Kidney epithelial cell (primary cell): ENCODE results near the gene PBOV1. TPM values are rescaled to one million over a fixed set of nuclear protein-coding genes. Genes with fewer than 3 reads are reported as not detected.

ENCODE experiments used
- DNase-seq: peaks from one replicate; pipeline ENCODE4 v3.0.0-alpha.2; 2010; ENCODE audit warnings: low read depth
- H3K27me3 ChIP-seq: 2 replicates; pipeline ENCODE4 v1.6.0; 2011; ENCODE audit warnings: low read length; ENCODE audit not compliant: control insufficient read depth, insufficient read depth
- H3K36me3 ChIP-seq: 2 replicates; pipeline ENCODE4 v1.5.1; 2011; ENCODE audit warnings: low read length; ENCODE audit not compliant: control insufficient read depth, insufficient read depth
- H3K4me3 ChIP-seq: 2 replicates; pipeline ENCODE4 v1.5.1; 2011; ENCODE audit warnings: low read depth, mild to moderate bottlenecking, control low read depth, low read length
- total RNA-seq: library from RNA; depleted of rRNA; stranded (reverse); fragments of >200 nt; gene quantifications from 2 replicates; pipeline ENCODE4 v1.2.3, GENCODE V29; 2015
- TF ChIP-seq, protein P1 (sequence below): IDR thresholded peaks from 2 replicates; pipeline ENCODE4 v1.5.1; 2011; ENCODE audit warnings: mild to moderate bottlenecking, moderate library complexity, low read length, control low read depth, inconsistent platforms; ENCODE audit not compliant: insufficient read depth, poor library complexity, severe bottlenecking

PBOV1 gene
- total RNA-seq, 1 donor from 2014 or later: not detected

DNA sequence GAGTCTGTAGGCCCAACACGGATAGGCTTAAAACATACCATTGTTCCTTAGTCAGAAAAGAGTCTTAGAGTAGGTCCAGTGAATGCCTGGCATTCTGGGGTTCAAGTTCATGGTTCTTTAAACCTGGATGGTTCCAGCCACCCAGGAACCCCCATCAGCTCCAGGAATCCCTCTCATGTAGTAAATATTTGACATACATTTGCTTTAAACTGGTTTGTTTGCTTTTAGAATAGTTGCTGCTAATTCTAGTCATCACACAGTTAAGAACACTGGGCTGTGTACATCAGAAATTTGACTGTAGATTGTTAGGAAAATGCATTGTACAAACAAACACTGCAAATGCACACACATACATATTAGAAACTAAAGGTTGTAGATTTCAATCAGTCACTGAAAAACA, 30.6 kb upstream of the PBOV1 start:
- no peak for DNase-seq
- Histone ChIP-seq H3K4me3 (no peak overlapping the region), H3K27me3 (no peaks in the 10 kb centered on the region), H3K36me3 (peaks cover 1% of the 10 kb centered on the region)
- TF ChIP-seq, protein P1, sequence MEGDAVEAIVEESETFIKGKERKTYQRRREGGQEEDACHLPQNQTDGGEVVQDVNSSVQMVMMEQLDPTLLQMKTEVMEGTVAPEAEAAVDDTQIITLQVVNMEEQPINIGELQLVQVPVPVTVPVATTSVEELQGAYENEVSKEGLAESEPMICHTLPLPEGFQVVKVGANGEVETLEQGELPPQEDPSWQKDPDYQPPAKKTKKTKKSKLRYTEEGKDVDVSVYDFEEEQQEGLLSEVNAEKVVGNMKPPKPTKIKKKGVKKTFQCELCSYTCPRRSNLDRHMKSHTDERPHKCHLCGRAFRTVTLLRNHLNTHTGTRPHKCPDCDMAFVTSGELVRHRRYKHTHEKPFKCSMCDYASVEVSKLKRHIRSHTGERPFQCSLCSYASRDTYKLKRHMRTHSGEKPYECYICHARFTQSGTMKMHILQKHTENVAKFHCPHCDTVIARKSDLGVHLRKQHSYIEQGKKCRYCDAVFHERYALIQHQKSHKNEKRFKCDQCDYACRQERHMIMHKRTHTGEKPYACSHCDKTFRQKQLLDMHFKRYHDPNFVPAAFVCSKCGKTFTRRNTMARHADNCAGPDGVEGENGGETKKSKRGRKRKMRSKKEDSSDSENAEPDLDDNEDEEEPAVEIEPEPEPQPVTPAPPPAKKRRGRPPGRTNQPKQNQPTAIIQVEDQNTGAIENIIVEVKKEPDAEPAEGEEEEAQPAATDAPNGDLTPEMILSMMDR: no peak

DNA sequence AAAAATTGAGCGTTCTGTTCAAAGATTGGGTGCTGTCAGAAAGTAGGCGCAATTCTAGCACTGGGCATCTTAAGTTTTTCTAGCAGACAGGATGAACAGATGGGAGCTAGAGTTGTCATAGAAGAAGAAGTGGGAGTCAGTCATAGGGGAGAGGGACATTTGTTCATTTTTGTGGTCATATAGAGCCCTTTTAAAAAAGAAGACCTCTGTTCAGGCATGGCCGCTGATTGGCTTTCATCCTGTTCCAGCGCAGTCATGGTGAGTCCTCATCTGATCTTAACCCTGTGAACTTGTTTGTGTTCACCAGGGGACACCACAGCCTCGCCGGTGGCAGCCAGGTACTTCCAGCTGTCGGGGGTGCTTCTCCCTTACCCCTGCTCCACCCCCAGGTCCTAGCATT, 29.7 kb upstream of the PBOV1 start:
- Histone ChIP-seq H3K4me3 (no peak overlapping the region), H3K27me3 (no peaks in the 10 kb centered on the region), H3K36me3 (no peaks in the 10 kb centered on the region)
- DNase-seq: no peak
- TF ChIP-seq, protein P1: no peak

DNA sequence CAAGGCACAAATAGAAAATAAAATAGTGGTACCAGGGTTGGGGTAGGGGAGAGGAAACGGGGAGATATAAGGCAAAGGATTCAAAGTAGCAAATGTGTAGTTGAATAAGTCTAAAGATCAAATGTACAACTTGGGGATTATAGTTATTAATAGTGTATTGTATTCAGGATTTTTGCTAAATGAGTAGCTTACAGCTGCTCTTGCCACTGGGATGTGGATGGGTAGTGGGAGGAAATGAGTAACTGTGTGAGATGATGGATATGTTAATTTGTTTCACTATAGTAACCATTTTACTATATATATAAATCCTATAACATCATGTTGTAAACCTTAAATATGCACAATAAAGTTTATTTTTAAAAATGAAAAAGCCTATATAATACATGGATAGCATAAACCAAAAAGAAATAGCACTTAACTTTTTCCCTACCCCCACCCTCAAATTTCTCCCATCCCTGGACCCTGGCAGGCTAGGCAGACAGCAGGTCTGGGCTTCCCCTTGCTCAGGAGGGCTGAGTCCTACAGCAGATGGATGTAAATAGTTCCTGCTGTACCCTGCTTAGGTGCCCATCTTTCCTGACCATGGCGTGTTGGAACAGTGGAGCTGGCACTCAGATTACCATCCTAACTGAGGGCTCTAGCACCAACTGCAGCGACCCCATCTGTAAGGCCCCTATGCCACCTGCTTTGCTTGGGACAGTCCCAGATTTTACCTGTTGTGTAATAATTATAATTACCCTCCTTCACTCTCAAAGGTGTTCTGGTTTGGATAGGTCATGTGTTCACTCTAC, 28.6 kb upstream of the PBOV1 start:
- no peak for DNase-seq
- TF ChIP-seq, protein P1: no peak
- Histone ChIP-seq H3K36me3 (no peaks in the 10 kb centered on the region), H3K27me3 (no peaks in the 10 kb centered on the region), H3K4me3 (no peak overlapping the region)

DNA sequence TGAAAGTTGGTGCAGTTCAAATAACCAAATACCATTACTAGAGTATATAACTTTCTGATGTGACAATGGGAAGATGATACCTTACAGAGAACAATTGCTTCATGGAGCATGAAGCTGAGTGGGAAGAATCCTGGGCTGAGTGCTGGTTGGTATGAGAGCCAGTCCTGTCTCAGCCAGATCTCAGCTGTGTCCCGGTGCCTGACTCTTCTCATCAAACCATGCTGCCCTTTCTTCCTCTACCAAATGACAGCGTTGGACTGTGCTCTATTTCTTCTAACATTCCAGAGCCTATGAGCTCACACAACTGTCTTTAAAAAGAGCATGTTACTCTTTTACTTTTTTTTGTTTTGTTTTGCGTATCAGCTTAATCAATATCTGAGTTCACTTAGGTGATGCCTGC, 27.5 kb upstream of the PBOV1 start:
- DNase-seq: no peak
- H3K36me3 ChIP-seq: no peaks in the 10 kb centered on the region
- TF ChIP-seq, protein P1: no peak
- H3K4me3 ChIP-seq: no peak overlapping the region
- H3K27me3 ChIP-seq: no peaks in the 10 kb centered on the region

DNA sequence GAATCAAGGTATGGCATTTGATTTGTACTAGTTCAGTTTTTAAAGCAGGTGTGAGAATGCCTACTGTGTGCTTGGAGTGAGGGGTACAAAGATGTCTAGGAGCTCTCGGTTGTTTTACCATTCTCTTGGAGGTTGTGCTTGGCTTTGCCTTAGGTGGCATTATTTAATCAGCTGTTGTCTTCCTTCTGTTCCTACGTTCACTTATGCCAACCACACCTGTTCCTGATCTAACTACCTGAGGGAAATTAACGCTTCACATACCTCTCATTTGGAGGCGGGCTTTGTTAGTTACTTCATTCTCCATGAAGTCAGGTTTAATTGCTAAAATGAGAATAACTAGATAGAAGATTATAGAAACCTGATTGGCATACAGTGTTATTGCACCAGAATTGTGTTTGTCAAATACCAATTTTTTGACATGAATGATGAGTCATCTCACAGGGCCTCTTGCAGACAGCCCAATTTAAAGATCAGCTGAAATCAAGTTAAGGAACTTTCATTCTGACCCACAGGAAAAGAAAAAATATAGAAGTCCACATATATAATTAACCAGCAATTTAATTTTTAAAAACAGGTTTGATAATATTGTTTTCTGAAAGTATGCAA, 24.8 kb upstream of the PBOV1 start:
- Histone ChIP-seq H3K4me3 (no peak overlapping the region), H3K27me3 (no peaks in the 10 kb centered on the region), H3K36me3 (no peaks in the 10 kb centered on the region)
- no peak for DNase-seq
- TF ChIP-seq, protein P1: no peak
